ENCODE results near the gene DPH3. TPM values are rescaled to one million over a fixed set of nuclear protein-coding genes. Genes with fewer than 3 reads are reported as not detected.

The DPH3 gene
- total RNA-seq, 1 donor from 2014 or later: 18.7 TPM

DNA sequence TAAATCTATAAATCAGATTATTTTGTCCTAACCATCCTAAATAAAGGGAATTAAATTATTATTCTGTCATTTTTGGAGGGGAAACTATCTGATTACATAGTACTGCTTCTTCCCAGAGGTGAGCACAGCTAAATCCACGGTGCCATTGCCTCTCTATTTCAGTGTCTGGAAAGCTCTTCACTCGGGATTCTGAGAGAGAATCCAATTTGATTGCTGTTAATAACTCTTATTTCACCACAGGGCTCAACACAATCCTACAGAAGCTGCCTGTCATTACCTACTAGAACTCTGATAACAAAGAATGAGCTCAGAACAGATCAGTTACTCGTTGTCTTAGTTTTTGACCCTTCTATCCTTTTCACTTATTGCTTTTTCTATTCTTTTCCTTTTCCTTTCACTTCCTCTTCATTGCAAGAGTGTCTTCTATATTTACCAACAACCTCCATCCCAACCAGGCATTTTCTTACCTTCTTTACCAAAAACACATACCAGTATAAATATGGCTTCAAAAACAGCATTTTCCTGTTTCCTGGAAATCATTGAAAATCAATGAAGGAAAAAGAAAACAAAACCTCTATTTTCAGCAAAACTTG, 30.7 kb upstream of the DPH3 start:
- intact Hi-C loops (cut with micrococcal nuclease): no loop called here

DNA sequence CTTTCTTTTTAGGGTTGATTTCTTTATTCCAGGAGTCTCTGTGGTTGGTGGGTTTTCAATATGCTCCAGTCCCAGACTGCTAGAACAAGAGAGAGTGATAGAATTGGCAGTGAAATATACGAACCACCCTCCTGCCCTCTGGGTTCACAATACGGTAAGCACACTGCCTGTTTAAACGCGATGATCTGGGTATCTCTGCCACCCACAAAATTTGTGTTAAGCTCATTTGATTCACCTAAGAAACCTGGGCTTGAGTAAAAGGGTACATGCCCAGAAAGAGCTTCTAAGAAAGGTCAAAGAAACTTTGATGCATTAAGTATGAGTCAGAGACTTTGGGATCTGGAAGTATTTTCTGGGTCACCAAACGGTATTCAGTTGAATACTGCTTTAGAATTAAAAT, 30.1 kb upstream of the DPH3 start:
- intact Hi-C loops (cut with micrococcal nuclease): no loop called here

DNA sequence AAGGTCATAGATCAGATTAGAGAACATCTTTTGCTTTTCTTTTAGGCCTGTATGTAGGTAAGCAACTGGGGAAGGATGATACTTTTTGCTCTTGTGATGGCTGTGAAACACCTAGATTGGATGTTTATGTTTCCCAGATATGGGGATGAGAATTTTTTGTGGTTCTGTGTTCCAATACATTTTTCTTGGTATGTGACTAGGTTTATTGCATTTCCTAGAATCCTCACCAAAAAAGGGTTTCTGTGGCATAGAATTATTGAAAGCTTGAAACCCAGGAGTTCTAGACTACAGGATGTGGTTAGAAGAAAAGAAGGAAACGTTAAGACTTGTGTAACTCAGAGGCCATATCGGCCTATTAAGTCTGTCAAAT, 26.1 kb upstream of the DPH3 start:
- intact Hi-C loops (cut with micrococcal nuclease): loop anchor here (1.0 kb wide), 5 partner anchors 10 to 259 kb away; no protein-coding TSS in a partner anchor

DNA sequence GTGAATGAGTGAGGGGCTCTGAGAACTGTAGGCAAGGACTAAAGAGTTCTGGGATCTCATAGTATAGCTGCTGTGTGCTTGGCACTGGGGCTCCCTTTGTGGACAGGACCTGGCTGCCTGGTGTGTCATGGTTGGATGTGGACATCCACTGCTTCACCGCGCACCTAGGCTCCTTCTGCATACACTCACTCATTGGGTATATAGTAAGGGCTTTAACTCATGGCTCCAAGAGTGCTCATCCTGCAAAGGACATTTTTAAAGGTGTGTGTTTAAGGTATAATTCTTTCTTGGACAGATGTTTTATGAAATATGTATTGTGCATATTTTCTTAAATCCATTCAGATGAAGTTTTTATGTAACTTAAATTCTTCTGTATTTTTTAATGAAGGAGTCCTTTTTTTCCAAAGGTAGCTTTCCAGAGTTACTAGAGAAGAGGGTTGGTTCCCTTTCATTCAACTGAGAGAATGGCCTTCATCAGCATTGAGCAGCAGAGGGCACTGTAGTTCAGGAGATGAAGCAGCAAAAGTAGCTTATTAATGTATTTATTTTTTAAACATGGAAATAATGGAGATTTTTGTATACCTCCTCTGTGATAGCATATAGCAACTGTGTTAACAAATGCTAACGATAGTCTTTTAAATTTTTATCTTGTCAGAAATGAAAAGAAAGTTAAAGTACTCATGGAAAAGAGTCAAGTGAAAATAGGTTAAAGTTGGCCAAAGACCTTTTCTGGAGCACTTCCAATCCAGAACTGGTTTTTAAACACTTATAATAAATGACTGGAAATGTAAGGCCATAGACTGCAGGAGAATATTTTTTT, 25.5 kb upstream of the DPH3 start:
- intact Hi-C loops (cut with micrococcal nuclease): loop anchor here (1.0 kb wide), 4 partner anchors 19 to 260 kb away; no protein-coding TSS in a partner anchor

DNA sequence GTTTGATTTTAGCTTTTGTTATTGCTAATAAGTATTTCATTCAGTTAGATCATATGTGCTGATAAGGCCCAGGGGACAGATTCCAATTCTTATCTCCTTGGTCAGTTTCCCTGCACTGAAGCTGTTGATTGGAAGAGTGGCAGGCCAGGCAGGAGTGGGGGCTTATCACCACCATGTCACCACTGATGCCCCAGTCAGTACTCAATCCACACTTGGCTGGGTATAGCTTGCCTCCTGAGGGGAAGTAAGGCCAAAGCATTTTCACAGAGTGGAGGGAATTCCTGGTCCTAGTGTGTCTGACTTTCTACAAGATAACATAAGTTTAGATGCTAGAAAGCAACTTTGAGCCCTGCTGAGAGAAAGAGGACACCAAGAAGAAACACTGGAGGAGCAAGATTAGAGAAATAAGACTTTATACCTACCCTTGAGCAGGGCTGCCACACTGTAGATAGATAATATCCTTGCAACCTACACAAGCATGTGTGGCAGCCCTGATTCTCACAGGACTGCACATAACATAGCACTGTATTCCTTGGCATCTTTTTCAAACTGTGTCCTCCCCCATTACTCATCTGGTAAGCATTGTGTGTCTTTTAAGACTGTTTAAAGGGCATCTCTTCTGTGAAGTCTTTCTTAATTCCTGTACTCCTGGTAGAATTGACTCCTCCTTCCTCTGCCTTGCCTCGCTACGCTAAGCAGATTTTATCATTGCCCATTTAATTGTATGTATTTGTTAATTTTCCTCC, 24.6 kb upstream of the DPH3 start:
- intact Hi-C loops (cut with micrococcal nuclease): loop anchor here (5.0 kb wide), 2 partner anchors 188 to 553 kb away; no protein-coding TSS in a partner anchor

DNA sequence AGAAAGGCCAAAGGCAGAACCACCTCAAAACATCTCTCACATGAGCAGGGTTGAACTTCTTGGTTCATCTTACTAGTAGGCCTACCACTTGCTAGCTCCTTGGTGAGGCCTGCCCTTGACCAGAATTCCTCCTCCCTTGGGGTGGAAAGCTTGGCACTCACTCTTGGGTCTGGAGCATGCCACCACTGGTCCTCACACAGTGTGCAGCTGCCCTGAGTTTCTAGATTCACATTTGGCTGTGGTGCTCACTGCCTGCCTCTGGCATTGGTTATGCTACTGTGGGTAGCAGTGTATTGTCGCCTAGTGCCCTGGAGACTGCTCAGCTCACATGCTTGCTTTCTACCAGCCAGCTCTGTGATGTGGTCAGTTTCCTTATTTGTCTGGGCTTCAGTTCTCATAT, 23.9 kb upstream of the DPH3 start:
- intact Hi-C loops (cut with micrococcal nuclease): loop anchor here (5.0 kb wide), 2 partner anchors 189 to 554 kb away; no protein-coding TSS in a partner anchor

DNA sequence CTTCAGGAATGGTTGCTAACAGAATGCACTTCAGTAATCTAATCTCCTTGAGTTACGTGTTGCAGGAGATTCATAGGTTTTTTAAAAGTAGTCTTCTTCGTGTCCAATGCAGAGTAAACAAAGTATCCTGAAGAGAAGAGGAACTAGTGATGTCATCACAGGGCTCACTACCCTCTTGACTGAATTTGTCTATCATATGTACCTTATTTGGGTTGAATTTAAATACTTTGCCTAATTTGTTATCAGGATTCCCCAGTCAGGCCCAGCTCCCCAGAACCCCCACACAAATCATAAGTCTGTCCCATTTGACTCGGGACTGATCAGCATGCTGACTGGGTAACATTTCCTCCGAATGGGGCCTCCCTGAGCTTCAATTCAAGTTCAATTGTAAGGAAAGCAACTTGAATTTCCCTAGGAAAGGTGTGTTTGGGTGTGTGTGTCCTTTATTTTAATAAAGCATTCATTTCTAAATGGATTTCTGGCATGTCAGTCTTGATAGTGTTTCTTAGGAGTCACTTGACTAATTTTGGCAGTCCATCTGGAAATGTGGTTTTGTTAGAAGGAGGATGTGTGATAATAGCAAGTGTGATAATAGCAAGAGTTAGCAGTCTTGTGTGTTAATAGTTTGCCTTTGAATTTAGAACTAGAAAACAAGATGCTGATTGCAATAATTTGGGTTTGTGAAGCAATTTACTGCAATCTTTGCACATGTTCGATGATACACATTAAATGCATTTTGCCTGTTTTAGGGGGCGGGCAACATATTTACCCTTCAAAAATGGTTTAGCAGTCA, 22.2 kb upstream of the DPH3 start:
- intact Hi-C loops (cut with micrococcal nuclease): loop anchor here (1.0 to 5.0 kb wide), 7 partner anchors 14 to 555 kb away; partner anchors contain the start of gene OXNAD1

DNA sequence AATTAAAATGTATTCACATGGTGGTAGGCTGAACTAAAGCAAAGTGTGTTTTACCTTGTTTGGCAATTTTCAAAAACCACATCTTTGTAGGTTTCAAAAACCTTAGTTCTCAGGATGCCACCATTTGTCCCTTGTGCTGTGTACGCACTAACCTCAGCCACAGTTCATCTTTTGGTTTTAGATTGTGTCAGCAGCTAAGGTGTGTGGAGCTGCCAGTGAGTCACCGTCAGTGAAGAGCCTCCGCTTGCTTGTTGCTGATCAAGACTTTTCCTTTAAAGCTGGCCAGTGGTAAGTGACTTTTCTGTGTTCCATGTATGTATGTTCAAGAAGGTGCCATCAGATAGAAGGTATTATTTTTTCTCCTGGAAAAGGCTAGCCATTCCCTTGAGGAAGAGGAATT, 21.4 kb upstream of the DPH3 start:
- intact Hi-C loops (cut with micrococcal nuclease): loop anchor here (1.0 to 5.0 kb wide), 7 partner anchors 15 to 556 kb away; partner anchors contain the start of gene OXNAD1

DNA sequence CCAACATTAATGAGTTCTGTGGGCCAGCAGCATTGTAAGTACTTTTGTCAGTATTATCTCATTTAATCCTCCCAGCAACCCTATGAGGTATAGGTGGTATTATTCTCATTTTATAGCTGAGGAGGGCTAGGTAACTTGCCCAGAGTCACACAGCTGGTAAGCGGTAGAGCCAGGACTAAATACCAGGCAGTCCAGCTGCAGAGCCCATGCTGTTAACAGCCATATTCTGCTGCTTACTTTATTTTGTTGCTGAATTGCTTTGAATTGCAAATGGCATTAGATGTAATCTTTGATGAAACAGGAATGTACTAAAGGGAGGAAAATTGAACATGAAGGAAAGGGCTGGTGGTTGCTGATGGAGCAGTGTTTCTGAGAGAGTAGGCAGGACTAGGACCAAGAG, 19.9 kb upstream of the DPH3 start:
- intact Hi-C loops (cut with micrococcal nuclease): loop anchor here (5.0 kb wide), 2 partner anchors 193 to 558 kb away; no protein-coding TSS in a partner anchor

DNA sequence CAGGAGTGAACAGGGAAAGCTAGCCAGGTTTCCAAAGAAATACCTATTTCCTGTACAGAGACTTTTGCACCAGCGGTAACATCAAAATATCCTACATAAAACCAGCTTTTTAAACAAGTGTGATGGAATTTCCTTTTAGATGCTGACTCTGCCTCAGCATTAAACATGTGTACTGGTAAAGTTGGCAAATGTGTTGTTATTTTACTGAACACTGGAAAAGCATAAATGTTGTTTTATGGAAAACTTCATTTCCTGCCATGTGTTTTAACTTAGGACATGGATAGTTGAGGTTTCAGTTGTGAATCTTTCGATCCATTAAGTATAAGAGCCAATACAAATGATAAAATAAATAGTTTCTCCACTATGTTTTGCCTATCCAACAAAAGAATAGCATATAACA, 15.9 kb upstream of the DPH3 start:
- intact Hi-C loops (cut with micrococcal nuclease): no loop called here

DNA sequence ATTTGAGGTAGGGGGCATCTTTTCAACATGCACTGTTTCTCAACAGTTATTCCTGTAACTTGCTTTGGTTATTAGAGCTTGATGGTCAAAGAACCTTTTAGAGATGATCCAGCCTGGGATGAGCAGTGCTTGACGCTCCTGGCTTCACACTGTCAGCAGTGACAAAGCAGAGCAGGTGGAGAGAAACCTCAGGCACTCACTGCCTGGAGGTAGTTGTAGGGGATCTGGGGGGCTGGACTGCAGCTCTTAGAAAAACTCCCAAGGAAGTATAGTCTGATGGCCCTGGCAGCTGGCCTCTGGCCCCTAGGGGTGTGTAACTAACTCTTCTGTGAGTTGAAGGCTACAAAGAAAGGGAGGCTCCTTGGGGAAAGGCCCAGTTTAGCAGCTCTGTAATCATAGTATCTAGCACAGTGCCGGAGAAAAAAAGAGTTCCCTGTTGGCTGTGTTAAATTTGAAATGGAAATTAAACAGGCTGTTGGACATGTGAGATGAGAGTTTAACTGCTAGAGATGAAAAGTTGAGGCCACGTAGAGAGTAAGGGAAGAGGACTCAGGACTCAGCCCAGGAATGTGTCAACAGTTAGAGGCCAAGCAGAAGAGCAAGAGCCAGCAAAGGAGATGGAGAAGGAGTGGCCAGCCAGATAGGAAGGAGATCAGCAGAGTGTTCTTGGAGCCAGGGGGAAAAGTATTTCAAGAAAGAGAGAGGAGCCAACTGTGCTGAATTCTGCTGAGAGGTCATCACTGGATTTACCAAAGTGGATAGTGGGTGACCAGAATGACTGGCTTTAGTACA, 14.5 kb upstream of the DPH3 start:
- intact Hi-C loops (cut with micrococcal nuclease): no loop called here

DNA sequence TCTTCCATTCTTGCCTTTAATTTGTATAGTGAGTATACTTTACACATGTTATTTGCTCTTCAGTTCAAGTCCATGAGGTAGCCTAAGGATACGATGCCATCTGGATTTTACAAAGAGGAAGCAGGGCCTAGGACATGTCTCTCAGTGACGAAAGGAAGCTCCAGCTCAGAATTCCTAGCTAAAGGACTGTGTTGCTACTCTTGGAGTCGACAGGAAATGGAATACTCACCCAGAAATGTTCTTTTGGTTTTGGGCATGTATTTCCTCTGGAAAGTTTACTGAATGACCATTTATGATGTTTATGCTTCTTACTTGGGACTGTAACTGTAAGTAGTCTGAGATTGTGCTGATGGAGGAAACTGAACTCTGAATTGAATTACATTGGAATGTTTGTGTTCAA, 12.7 kb upstream of the DPH3 start:
- intact Hi-C loops (cut with micrococcal nuclease): no loop called here

DNA sequence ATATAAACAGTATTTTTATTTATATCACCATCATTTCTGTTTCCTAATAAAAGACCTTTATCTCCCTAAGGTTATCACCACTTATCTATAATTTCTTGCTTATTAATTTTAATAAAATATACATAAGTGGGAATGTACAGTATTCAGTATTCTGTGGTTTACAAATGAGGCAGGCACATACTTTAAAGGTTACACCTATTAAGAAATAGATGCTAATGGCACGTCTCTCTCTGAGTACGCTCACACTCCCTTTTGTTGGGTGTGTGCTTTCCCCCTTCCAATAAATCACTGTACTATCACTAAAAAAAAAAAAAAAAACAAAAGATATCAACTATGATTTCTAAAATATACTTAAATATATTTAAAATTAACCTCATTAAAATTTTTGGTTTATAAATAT, 9.1 kb upstream of the DPH3 start:
- intact Hi-C loops (cut with micrococcal nuclease): no loop called here

DNA sequence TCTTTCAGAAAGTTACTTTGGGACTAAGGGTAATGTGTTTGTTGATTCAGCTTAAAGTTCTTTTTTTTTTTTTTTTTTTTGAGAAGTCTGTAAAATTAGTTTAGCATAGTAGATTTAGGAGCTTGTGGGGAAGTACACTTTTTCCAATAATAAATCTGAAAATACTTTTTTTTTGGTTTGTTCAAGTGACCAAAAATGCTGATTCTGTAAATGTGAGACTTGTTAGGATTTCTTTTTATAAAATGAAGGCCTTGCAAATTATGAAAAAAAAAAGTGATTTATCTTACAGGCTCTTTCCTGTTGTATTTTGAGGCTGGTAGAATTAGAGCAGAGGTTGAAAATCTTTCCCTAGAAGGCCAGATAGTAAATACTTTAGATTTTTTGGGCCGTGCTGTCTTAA, 7.8 kb upstream of the DPH3 start:
- intact Hi-C loops (cut with micrococcal nuclease): no loop called here

DNA sequence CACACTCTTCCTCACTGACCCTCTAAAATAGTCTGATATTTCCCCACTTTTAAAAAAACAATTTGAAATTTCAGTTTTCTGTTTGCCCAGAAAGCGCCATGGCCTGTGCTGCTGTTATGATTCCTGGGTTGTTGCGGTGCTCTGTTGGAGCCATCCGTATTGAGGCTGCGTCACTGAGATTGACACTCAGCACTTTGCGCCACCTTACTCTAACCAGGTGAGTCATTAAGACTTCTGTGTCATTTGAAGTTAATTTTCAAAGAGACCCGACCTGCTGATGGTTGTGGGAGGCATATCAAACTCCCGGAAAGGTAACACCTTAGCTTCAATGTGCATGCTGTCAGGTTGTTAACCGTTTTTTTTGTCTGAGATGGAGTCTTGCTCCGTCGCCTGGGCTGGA, 6.1 kb upstream of the DPH3 start:
- intact Hi-C loops (cut with micrococcal nuclease): no loop called here

DNA sequence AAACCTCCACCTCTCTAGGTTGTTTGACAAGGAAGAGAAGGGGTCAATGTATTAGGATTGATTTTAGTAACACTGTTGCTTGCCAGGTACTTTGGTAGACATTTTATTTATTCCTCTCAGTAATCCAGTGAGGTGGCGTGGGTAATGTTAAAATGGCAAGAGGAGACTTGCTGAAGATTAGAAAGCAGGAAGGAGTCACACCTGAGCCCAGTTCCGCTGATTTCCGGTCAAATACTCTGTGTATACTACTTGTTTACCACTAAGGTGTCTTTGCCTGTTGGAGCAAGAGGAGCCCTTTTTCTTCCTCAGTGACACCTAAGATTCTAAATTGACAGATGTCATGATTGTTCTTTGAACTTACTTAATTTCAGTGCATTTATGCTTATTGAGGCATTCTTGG, 2.0 kb upstream of the DPH3 start:
- intact Hi-C loops (cut with micrococcal nuclease): loop anchor here (5.0 to 10.0 kb wide), 3 partner anchors 331 to 968 kb away; no protein-coding TSS in a partner anchor

DNA sequence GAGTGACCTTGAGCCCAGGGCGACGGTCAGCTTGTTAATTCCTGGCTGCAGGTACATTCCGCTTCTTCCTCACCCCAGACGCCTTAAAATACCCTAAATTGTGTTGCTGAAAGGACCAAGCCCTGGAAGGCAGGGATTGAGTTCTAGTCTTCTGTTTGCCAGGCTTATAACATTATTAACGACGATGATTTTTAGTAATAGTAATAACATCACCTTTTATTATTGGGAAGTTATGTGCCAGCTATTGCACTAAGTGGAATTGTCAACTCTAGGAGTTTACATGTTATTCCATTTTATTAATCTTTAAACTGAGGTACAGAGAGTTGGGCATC, 678 bp upstream of the DPH3 start:
- intact Hi-C loops (cut with micrococcal nuclease): loop anchor here (1.0 to 10.0 kb wide), 10 partner anchors 21 to 1477 kb away; partner anchors contain the start of genes PLCL2, RBSN and TBC1D5

DNA sequence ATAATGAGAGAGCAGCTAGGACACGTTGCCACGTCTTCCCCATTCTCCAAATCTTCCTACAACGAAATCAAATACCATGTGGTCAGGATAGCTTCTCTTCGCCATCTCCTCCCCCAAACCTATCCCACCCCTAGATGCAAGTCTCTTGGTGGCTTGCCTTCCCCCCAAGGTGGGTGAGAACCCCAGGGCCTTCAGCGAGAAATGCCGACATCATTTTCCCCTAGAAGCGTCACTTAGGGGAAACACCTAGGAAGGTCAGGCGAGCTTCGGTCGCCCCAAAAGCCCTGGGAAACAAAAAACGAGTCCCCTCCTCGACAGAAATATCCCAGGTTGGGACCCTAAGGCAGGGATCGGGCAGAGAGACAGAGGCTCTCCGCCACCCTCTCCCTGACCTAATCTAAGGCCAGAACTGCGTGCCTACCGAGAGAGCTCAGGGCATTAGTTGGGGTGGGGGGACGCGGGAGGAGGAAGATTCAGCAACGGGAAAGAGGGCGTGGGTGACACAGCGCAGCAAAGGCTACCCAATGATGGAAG, 502 bp downstream of the DPH3 start:
- intact Hi-C loops (cut with micrococcal nuclease): loop anchor here (1.0 to 10.0 kb wide), 3 partner anchors 624 to 1165 kb away; partner anchors contain the start of gene RBSN

DNA sequence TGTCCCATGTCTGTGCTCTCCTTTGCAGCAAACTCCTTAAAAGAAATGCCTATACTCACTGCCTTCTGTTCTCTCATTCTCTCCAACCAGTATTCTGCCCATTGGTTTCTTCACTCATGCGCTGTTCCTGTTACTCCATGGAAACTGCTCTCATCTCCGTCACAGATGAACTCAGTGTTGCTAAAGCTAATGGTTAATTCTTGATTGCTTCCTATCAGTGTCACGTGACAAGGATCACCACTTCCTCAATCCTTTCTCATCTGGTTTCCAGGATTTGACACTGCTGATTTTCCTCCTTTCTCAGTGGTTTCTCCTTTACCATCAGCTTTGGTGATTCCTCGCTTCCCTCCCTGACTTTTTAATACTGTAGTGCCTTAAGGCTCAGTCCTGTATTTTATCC, 2.6 kb downstream of the DPH3 start:
- intact Hi-C loops (cut with micrococcal nuclease): loop anchor here (10.0 kb wide), 1 partner anchor 973 kb away; no protein-coding TSS in a partner anchor

DNA sequence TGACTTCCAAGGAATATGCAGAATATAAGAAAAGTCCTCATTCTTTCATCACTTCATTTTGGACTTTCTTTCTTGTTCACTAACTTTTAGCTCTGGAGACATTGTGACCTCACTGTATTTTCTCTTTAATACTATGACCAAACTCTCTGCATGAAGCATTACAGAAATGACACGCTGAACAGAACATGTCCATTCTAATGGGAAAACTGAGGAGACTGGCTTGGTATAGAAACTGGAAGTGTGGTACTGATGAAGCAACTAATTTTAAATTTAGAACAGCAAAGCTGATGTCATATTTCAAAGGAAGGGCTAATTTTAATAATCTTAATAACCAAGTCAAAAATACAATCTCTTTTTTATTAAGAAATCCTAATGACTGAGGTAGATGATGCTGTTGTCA, 4.7 kb downstream of the DPH3 start:
- intact Hi-C loops (cut with micrococcal nuclease): loop anchor here (10.0 kb wide), 1 partner anchor 975 kb away; no protein-coding TSS in a partner anchor
